Activated CD8-positive, alpha-beta T cell treated with anti-CD3 and anti-CD28 coated beads for 36 hours (primary cell): ENCODE results near the gene RNASEH2B. TPM values are rescaled to one million over a fixed set of nuclear protein-coding genes. Genes with fewer than 3 reads are reported as not detected.

Source experiments
- ATAC-seq: fragments of 200-7000 bp; cut with Tn5 transposase; one replicate; pipeline ENCODE4 v1.10.0; 2021; ENCODE audit warnings: mild to moderate bottlenecking, moderate library complexity
- CTCF ChIA-PET: fragments of 350-600 bp; sonication (Branson Sonifier 250); formaldehyde crosslinking; loops from one replicate; lab custom pipeline; 2021; ENCODE audit warnings: antibody characterized with exemption; lab: Charles Lee
- POLR2A ChIA-PET: fragments of 350-600 bp; sonication (Branson Sonifier 250); formaldehyde crosslinking; loops from one replicate; lab custom pipeline; 2021; ENCODE audit warnings: antibody characterized with exemption; lab: Charles Lee
- DNase-seq: peaks from one replicate; pipeline ENCODE4 v3.0.0-alpha.2; 2020
- H3K27ac Mint-ChIP-seq: one replicate; pipeline ENCODE4 v1.8.0; 2021; ENCODE audit warnings: mild to moderate bottlenecking, mixed read lengths
- H3K27me3 Mint-ChIP-seq: one replicate; pipeline ENCODE4 v1.8.0; 2021; ENCODE audit warnings: mixed read lengths
- H3K36me3 Mint-ChIP-seq: one replicate; pipeline ENCODE4 v1.8.0; 2021; ENCODE audit warnings: low read depth, mixed read lengths
- H3K4me1 Mint-ChIP-seq: one replicate; pipeline ENCODE4 v1.8.0; 2021; ENCODE audit warnings: low read depth, mixed read lengths
- H3K4me3 Mint-ChIP-seq: one replicate; pipeline ENCODE4 v1.8.0; 2021; ENCODE audit warnings: mild to moderate bottlenecking, moderate library complexity, mixed read lengths
- H3K9me3 Mint-ChIP-seq: one replicate; pipeline ENCODE4 v1.8.0; 2021; ENCODE audit warnings: mixed read lengths
- CTCF ChIP-seq: fragments of 200-600 bp; IDR thresholded peaks from one replicate; pipeline ENCODE4 v1.8.0; 2022; ENCODE audit warnings: antibody characterized with exemption, mild to moderate bottlenecking
- intact Hi-C: fragments of 100-400 bp; cut with micrococcal nuclease; formaldehyde crosslinking; loops from one replicate; pipeline ENCODE4 v1.10.0; 2022
- total RNA-seq, 2 experiments: library from RNA; stranded (reverse); gene quantifications; one replicate each; pipeline ENCODE4 v1.2.3, GENCODE V29; 2021

RNASEH2B gene
- total RNA-seq, 2 experiments from 2014 or later, result 63.5 to 69.4 TPM

GRCh38 chr13:51004918-51005460 is 95.4 kb downstream of the RNASEH2B start:
- peaks cover 9% of the 10 kb centered on the region for H3K27me3 Mint-ChIP-seq
- H3K27ac Mint-ChIP-seq, result no peak overlapping the region
- no peaks in the 10 kb centered on the region for H3K36me3 Mint-ChIP-seq
- no peak for ATAC-seq
- TF ChIP-seq CTCF, result no peak
- ChIA-PET CTCF (no interaction called here), POLR2A (no interaction called here)
- intact Hi-C loops, result no loop called here
- no peaks in the 10 kb centered on the region for H3K9me3 Mint-ChIP-seq
- H3K4me1 Mint-ChIP-seq, result no peaks in the 10 kb centered on the region
- no peak for DNase-seq
- no peak overlapping the region for H3K4me3 Mint-ChIP-seq

- H3K27ac Mint-ChIP-seq, result no peak overlapping the region
- DNase-seq, result no peak
- TF ChIP-seq CTCF, result no peak
- ATAC-seq, result no peak
- intact Hi-C loops, result no loop called here
- ChIA-PET POLR2A (no interaction called here), CTCF (interaction anchor here (1.3 kb wide), 1 partner anchor 9 kb away, joined by 4 read pairs; no protein-coding TSS in a partner anchor)
- H3K4me3 Mint-ChIP-seq, result no peak overlapping the region
- no peaks in the 10 kb centered on the region for H3K9me3 Mint-ChIP-seq
- H3K36me3 Mint-ChIP-seq, result no peaks in the 10 kb centered on the region
- H3K4me1 Mint-ChIP-seq, result no peaks in the 10 kb centered on the region
- H3K27me3 Mint-ChIP-seq, result peaks cover 9% of the 10 kb centered on the region
Observed at GRCh38 chr13:51005566-51005965, 96.0 kb downstream of the RNASEH2B start.

Other genes with a start within 250 kb of the RNASEH2B start
- gene DLEU7, start 66.1 kb upstream of the RNASEH2B start, total RNA-seq, result not detected
- not detected for gene C13orf42, start 201.5 kb downstream of the RNASEH2B start, total RNA-seq